Measurements from ENCODE around the gene NFKBIZ. TPM values are rescaled to one million over a fixed set of nuclear protein-coding genes. Genes with fewer than 3 reads are reported as not detected.
"Not testable (repeated sequence)": the region's sequence is repeated elsewhere in the genome, so short reads cannot be mapped to it uniquely, and the experiment has no call there.

Gene NFKBIZ
- total RNA-seq, 1 donor = 222 TPM

DNA sequence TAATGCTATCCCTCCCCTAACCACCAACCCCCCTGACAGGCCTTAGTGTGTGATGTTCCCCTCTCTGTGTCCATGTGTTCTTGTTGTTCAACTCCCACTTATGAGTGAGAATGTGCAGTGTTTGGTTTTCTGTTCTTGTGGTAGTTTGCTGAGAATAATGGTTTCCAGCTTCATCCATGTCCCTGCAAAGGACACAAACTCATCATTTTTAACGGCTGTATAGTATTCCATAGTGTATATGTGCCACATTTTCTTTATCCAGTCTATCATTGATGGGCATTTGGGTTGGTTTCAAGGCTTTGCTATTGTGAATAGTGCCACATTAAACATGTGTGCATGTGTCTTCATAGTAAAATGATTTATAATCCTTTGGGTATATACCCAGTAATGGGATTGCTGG, 56.3 kb downstream of the NFKBIZ start:
- not testable (repeated sequence) for DNase-seq (ENCODE audit: low read depth in 2 of 3, low spot score in 2 of 3)

Other genes with a start within 250 kb of the NFKBIZ start
- gene ZBTB11, start 172.4 kb upstream of the NFKBIZ start, total RNA-seq = 27.7 TPM
- gene RPL24, start 162.8 kb upstream of the NFKBIZ start, total RNA-seq = 647 TPM
- 8.1 TPM for gene CEP97, start 124.9 kb upstream of the NFKBIZ start, total RNA-seq
- 12.4 TPM for gene NXPE3, start 70.3 kb upstream of the NFKBIZ start, total RNA-seq